Mesothelial cell of epicardium (in vitro differentiated cells): ENCODE results near the gene KDM1B. TPM values are rescaled to one million over a fixed set of nuclear protein-coding genes. Genes with fewer than 3 reads are reported as not detected.

Experiments
- DNase-seq, 2 experiments: peaks; one replicate each; pipeline ENCODE4 v3.0.0; 2021; ENCODE audit warnings: low spot score in 2 of 2; ENCODE audit not compliant: unreplicated experiment in 2 of 2
- H3K27ac Mint-ChIP-seq: 2 replicates; pipeline ENCODE4 v1.8.0; 2021; ENCODE audit warnings: mixed read lengths
- H3K27me3 Mint-ChIP-seq: 2 replicates; pipeline ENCODE4 v1.8.0; 2021; ENCODE audit warnings: low read depth, mixed read lengths
- H3K36me3 Mint-ChIP-seq: 2 replicates; pipeline ENCODE4 v1.8.0; 2021; ENCODE audit warnings: mixed read lengths
- H3K4me1 Mint-ChIP-seq: 2 replicates; pipeline ENCODE4 v1.8.0; 2021; ENCODE audit warnings: mixed read lengths
- H3K4me3 Mint-ChIP-seq: 2 replicates; pipeline ENCODE4 v1.8.0; 2021; ENCODE audit warnings: mild to moderate bottlenecking, moderate library complexity, mixed read lengths
- H3K9me3 Mint-ChIP-seq: 2 replicates; pipeline ENCODE4 v1.8.0; 2021; ENCODE audit warnings: mixed read lengths
- CTCF ChIP-seq: fragments of 200-600 bp; sonication (generic); IDR thresholded peaks from one replicate; pipeline ENCODE4 v1.5.0; 2021; ENCODE audit warnings: antibody characterized with exemption; ENCODE audit not compliant: unreplicated experiment
- total RNA-seq: library from RNA; stranded (reverse); gene quantifications from 3 replicates; pipeline ENCODE4 v1.2.1, GENCODE V29; 2021

Gene KDM1B
- total RNA-seq, 1 donor from 2014 or later = 16.1 TPM

GRCh38 chr6:18118330-18118729 is 36.9 kb upstream of the KDM1B start:
- Mint-ChIP-seq H3K4me3 (no peak overlapping the region), H3K27ac (no peak overlapping the region), H3K36me3 (no peaks in the 10 kb centered on the region), H3K4me1 (peaks cover 8% of the 10 kb centered on the region), H3K27me3 (no peaks in the 10 kb centered on the region), H3K9me3 (no peaks in the 10 kb centered on the region)
- TF ChIP-seq CTCF = no peak
- no peak for DNase-seq

GRCh38 chr6:18119236-18119635 is 36.0 kb upstream of the KDM1B start:
- Mint-ChIP-seq H3K9me3 (no peaks in the 10 kb centered on the region), H3K4me3 (no peak overlapping the region), H3K4me1 (peaks cover 8% of the 10 kb centered on the region), H3K27me3 (no peaks in the 10 kb centered on the region), H3K36me3 (no peaks in the 10 kb centered on the region), H3K27ac (no peak overlapping the region)
- no peak for DNase-seq
- TF ChIP-seq CTCF = no peak

- H3K4me3 Mint-ChIP-seq = peak overlapping the region; percentile 42
- no peaks in the 10 kb centered on the region for H3K27me3 Mint-ChIP-seq
- H3K4me1 Mint-ChIP-seq = peaks cover 8% of the 10 kb centered on the region
- no peaks in the 10 kb centered on the region for H3K36me3 Mint-ChIP-seq
- no peaks in the 10 kb centered on the region for H3K9me3 Mint-ChIP-seq
- DNase-seq = no peak
- no peak for TF ChIP-seq CTCF
- no peak overlapping the region for H3K27ac Mint-ChIP-seq
These were observed 33.6 kb upstream of the KDM1B start for GRCh38 chr6:18121580-18122127.

GRCh38 chr6:18122128-18123093 is 32.8 kb upstream of the KDM1B start, which contains the start of gene NHLRC1:
NHLRC1 (minus strand) TSS chr6:18122677; CDS start chr6:18122606, 71 bp downstream.
- Mint-ChIP-seq H3K36me3 (no peaks in the 10 kb centered on the region), H3K27ac (peak within 1 kb of the TSS; percentile 18), H3K4me1 (peaks cover 8% of the 10 kb centered on the region), H3K27me3 (no peaks in the 10 kb centered on the region), H3K9me3 (no peaks in the 10 kb centered on the region), H3K4me3 (peak within 1 kb of the TSS; percentile 62)
- TF ChIP-seq CTCF = peak; percentile 84
- peak; percentile 71 to 81 for DNase-seq

- Mint-ChIP-seq H3K4me3 (no peak overlapping the region), H3K9me3 (no peaks in the 10 kb centered on the region), H3K27ac (no peak overlapping the region), H3K4me1 (peaks cover 8% of the 10 kb centered on the region), H3K36me3 (peaks cover 4% of the 10 kb centered on the region), H3K27me3 (no peaks in the 10 kb centered on the region)
- no peak for TF ChIP-seq CTCF
- no peak for DNase-seq
These were observed 29.1 kb upstream of the KDM1B start for GRCh38 chr6:18126121-18126520.
